ENCODE measurements around the gene CAPN2.

CAPN2 gene

DNA sequence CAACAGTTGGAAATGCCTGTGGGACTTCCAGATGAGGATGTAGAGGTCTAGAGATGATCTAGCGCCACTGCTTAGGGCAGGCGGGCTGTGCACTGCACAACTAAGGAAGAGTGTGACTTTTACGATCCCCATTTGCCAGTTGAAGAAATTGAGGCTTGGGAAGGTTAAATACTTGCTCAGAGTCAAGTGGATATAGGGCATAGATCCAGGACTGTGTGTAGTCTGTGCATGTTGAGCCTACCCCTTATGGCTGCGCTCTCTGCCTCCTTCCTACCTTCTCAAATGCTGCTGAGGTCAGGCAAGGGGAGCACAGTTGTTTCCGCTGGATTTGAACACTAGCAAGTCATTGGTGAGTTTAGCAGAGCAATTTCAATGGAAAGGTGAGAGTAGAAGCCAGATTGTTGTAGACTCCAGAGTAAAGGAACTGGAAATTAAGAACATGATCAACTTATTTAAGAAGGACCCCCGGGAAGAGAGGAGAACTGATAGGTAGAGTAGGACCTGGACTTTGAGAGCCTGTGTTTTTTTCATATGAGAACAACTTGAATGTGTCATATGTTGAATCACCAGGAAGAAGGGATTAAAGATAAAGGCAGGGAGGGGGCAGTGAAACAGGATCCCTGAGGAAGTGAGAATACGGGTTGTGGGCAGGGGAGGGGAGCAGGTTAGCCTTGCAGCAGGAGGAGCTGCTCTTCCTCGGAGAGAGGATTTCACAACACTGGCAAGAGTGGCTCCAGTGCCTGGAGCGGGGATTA, 2.7 kb downstream of the CAPN2 start (continued):
- TF ChIP-seq, protein P1, sequence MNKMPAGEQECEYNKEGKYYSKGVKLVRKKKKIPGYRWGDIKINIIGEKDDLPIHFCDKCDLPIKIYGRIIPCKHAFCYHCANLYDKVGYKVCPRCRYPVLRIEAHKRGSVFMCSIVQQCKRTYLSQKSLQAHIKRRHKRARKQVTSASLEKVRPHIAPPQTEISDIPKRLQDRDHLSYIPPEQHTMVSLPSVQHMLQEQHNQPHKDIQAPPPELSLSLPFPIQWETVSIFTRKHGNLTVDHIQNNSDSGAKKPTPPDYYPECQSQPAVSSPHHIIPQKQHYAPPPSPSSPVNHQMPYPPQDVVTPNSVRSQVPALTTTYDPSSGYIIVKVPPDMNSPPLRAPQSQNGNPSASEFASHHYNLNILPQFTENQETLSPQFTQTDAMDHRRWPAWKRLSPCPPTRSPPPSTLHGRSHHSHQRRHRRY (tag by site-specific recombination; IDR thresholded peaks at IDR 0.05), result no peak
- TF ChIP-seq, protein P2, sequence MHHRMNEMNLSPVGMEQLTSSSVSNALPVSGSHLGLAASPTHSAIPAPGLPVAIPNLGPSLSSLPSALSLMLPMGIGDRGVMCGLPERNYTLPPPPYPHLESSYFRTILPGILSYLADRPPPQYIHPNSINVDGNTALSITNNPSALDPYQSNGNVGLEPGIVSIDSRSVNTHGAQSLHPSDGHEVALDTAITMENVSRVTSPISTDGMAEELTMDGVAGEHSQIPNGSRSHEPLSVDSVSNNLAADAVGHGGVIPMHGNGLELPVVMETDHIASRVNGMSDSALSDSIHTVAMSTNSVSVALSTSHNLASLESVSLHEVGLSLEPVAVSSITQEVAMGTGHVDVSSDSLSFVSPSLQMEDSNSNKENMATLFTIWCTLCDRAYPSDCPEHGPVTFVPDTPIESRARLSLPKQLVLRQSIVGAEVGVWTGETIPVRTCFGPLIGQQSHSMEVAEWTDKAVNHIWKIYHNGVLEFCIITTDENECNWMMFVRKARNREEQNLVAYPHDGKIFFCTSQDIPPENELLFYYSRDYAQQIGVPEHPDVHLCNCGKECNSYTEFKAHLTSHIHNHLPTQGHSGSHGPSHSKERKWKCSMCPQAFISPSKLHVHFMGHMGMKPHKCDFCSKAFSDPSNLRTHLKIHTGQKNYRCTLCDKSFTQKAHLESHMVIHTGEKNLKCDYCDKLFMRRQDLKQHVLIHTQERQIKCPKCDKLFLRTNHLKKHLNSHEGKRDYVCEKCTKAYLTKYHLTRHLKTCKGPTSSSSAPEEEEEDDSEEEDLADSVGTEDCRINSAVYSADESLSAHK (tag by site-specific recombination; IDR thresholded peaks at IDR 0.05), result no peak
- TF ChIP-seq ZNF426 (tag by site-specific recombination; IDR thresholded peaks at IDR 0.05) (no peak), ZNF335 (tag by site-specific recombination; conservative IDR thresholded peaks at IDR 0.05) (peak; percentile 36; the same call in 1 of the 2 replicates), GLIS1 (tag by site-specific recombination; IDR thresholded peaks at IDR 0.05) (peak; percentile 79), ZXDB (tag by site-specific recombination; IDR thresholded peaks at IDR 0.05) (peak; percentile 81), ZBTB7A (tag by site-specific recombination; IDR thresholded peaks at IDR 0.05; ENCODE audit: low read depth) (no peak), ZNF138 (tag by site-specific recombination; IDR thresholded peaks at IDR 0.05; ENCODE audit: borderline replicate concordance) (no peak), ZNF558 (tag by site-specific recombination; IDR thresholded peaks at IDR 0.05) (peak; percentile 75), YY2 (tag by site-specific recombination; IDR thresholded peaks at IDR 0.05) (no peak), ZNF610 (tag by site-specific recombination; IDR thresholded peaks at IDR 0.05; ENCODE audit: borderline replicate concordance) (peak; percentile 72; the same call in 1 of the 2 replicates), SALL2 (tag by site-specific recombination; IDR thresholded peaks at IDR 0.05; ENCODE audit: borderline replicate concordance) (no peak), ZNF544 (tag by site-specific recombination; IDR thresholded peaks at IDR 0.05) (no peak), ZNF10 (tag by site-specific recombination; IDR thresholded peaks at IDR 0.05) (peak; percentile 58), ZIC2 (tag by site-specific recombination; IDR thresholded peaks at IDR 0.05) (0 out of 2 replicates have a peak, but pooled peaks have one; percentile 30), ZNF701 (tag by site-specific recombination; IDR thresholded peaks at IDR 0.05) (no peak), TCF7L2 (IDR thresholded peaks at IDR 0.05; ENCODE audit: borderline replicate concordance, low read depth, low read length) (no peak), ZNF514 (tag by site-specific recombination; IDR thresholded peaks at IDR 0.05) (no peak), ZNF791 (tag by site-specific recombination; IDR thresholded peaks at IDR 0.05) (no peak)
- TF ChIP-seq, protein P3, sequence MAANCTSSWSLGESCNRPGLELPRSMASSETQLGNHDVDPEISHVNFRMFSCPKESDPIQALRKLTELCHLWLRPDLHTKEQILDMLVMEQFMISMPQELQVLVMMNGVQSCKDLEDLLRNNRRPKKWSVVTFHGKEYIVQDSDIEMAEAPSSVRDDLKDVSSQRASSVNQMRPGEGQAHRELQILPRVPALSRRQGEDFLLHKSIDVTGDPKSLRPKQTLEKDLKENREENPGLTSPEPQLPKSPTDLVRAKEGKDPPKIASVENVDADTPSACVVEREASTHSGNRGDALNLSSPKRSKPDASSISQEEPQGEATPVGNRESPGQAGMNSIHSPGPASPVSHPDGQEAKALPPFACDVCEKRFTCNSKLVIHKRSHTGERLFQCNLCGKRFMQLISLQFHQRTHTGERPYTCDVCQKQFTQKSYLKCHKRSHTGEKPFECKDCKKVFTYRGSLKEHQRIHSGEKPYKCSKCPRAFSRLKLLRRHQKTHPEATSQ (tag by site-specific recombination; IDR thresholded peaks at IDR 0.05), result no peak
- TF ChIP-seq, protein P4, sequence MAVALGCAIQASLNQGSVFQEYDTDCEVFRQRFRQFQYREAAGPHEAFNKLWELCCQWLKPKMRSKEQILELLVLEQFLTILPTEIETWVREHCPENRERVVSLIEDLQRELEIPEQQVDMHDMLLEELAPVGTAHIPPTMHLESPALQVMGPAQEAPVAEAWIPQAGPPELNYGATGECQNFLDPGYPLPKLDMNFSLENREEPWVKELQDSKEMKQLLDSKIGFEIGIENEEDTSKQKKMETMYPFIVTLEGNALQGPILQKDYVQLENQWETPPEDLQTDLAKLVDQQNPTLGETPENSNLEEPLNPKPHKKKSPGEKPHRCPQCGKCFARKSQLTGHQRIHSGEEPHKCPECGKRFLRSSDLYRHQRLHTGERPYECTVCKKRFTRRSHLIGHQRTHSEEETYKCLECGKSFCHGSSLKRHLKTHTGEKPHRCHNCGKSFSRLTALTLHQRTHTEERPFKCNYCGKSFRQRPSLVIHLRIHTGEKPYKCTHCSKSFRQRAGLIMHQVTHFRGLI (tag by site-specific recombination; IDR thresholded peaks at IDR 0.05), result no peak
- TF ChIP-seq, protein P5, sequence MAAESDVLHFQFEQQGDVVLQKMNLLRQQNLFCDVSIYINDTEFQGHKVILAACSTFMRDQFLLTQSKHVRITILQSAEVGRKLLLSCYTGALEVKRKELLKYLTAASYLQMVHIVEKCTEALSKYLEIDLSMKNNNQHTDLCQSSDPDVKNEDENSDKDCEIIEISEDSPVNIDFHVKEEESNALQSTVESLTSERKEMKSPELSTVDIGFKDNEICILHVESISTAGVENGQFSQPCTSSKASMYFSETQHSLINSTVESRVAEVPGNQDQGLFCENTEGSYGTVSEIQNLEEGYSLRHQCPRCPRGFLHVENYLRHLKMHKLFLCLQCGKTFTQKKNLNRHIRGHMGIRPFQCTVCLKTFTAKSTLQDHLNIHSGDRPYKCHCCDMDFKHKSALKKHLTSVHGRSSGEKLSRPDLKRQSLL (tag by site-specific recombination; IDR thresholded peaks at IDR 0.05), result no peak; the same call in 1 of the 2 replicates
- TF ChIP-seq, protein P6, sequence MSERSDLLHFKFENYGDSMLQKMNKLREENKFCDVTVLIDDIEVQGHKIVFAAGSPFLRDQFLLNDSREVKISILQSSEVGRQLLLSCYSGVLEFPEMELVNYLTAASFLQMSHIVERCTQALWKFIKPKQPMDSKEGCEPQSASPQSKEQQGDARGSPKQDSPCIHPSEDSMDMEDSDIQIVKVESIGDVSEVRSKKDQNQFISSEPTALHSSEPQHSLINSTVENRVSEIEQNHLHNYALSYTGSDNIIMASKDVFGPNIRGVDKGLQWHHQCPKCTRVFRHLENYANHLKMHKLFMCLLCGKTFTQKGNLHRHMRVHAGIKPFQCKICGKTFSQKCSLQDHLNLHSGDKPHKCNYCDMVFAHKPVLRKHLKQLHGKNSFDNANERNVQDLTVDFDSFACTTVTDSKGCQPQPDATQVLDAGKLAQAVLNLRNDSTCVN (tag by site-specific recombination; optimal IDR thresholded peaks at IDR 0.05), result no peak
- TF ChIP-seq, protein P7, sequence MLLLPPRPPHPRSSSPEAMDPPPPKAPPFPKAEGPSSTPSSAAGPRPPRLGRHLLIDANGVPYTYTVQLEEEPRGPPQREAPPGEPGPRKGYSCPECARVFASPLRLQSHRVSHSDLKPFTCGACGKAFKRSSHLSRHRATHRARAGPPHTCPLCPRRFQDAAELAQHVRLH (tag by site-specific recombination; IDR thresholded peaks at IDR 0.05), result no peak; the same call in 1 of the 2 replicates
- TF ChIP-seq, protein P8, sequence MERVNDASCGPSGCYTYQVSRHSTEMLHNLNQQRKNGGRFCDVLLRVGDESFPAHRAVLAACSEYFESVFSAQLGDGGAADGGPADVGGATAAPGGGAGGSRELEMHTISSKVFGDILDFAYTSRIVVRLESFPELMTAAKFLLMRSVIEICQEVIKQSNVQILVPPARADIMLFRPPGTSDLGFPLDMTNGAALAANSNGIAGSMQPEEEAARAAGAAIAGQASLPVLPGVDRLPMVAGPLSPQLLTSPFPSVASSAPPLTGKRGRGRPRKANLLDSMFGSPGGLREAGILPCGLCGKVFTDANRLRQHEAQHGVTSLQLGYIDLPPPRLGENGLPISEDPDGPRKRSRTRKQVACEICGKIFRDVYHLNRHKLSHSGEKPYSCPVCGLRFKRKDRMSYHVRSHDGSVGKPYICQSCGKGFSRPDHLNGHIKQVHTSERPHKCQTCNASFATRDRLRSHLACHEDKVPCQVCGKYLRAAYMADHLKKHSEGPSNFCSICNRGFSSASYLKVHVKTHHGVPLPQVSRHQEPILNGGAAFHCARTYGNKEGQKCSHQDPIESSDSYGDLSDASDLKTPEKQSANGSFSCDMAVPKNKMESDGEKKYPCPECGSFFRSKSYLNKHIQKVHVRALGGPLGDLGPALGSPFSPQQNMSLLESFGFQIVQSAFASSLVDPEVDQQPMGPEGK (tag by site-specific recombination; IDR thresholded peaks at IDR 0.05), result peak; percentile 99

All from HEK293 (cell line).